CD1c-positive myeloid dendritic cell (primary cell): Measurements from ENCODE around the gene ZMYND11.
"Not testable (repeated sequence)": the region's sequence is repeated elsewhere in the genome, so short reads cannot be mapped to it uniquely, and the experiment has no call there.

Experiments
- DNase-seq: peaks from one replicate; pipeline ENCODE4 v3.0.0-alpha.2; 2016; ENCODE audit errors: extremely low spot score

ZMYND11 gene

GRCh38 chr10:244227-244626 is 109.0 kb downstream of the ZMYND11 start:
- no peak for DNase-seq

GRCh38 chr10:246431-246830 is 111.2 kb downstream of the ZMYND11 start:
- DNase-seq = no peak

DNA sequence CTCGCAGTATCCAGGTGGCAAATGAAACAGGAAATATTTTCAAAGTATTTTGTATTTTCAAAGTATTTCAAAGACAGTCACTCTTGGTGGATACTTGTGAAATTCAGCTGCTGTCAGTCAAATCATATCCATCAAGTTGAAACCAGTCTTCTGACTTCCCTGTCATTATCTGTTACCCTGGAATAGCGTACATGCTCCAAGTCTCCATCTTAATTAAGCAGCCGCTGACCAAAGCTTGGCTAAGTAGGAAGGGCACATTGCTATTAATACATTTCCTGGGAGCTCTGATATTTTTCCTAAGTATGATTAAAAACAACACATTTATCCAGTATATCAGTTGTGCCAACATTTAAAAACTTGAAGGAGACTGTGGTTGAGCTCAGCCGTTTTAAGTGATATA is 112.2 kb downstream of the ZMYND11 start:
- no peak for DNase-seq

DNA sequence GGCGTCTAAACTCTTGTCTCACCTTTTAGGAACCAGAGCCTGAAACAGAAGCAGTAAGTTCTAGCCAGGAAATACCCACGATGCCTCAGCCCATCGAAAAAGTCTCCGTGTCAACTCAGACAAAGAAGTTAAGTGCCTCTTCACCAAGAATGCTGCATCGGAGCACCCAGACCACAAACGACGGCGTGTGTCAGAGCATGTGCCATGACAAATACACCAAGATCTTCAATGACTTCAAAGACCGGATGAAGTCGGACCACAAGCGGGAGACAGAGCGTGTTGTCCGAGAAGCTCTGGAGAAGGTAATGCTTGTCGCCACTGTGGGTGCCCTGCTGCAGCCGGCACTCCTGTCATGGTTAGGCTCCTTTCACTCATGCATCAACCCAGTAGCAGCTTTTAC is 113.1 kb downstream of the ZMYND11 start:
- no peak for DNase-seq

DNA sequence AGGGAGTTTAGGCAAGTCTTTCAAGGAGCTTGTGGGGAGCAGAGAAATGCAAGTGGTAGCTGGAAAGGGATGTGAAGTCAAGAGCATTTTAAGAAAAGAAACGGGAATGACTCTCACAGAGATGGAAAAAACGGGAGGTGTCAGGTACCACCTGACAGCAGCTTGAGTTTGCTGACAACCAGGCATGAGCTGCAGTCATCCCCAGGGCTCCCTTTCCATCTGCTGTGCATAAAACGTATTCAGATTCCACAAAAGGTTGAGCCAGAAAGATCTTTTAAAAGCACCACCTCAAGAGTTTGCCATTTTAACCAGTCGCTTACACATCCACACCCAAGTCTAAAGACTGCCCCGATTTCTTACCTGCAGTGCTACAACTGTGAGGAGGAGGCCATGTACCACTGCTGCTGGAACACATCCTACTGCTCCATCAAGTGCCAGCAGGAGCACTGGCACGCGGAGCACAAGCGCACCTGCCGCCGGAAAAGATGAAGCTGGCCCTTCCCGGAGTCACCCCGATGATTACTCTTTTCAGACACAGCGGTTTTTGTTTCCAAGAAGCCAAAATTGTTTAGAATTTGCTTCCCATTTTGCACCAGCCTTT is 116.8 kb downstream of the ZMYND11 start:
- DNase-seq = no peak

DNA sequence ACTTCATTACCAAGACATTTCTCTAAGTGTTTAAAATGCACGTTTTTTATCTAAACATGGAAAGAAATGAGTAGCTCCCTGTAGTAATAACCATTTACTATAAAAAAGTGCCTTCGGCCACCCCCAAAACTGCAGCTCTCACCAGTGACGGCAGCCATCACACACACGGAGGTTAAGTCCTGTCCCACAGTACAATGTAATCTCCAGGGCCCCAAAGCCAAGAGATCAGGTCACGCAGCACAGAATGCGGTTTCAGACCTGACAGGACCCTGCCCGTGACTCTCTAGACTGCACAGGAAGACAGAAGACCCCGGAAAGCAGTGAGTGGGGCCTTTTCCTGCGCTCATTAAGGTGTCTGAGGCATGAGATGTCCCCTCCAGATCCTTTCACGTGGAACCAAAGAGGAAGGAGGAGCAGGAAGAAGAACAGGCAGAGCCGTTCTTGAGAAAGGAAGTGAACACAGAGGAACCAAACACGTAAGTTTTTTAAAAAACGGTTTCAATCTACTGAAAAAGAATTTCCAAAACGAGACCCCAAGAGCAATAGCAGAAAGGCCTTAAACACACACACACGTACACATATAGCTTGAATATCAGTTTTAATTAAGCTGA is 125.7 kb downstream of the ZMYND11 start:
- DNase-seq = no peak

DNA sequence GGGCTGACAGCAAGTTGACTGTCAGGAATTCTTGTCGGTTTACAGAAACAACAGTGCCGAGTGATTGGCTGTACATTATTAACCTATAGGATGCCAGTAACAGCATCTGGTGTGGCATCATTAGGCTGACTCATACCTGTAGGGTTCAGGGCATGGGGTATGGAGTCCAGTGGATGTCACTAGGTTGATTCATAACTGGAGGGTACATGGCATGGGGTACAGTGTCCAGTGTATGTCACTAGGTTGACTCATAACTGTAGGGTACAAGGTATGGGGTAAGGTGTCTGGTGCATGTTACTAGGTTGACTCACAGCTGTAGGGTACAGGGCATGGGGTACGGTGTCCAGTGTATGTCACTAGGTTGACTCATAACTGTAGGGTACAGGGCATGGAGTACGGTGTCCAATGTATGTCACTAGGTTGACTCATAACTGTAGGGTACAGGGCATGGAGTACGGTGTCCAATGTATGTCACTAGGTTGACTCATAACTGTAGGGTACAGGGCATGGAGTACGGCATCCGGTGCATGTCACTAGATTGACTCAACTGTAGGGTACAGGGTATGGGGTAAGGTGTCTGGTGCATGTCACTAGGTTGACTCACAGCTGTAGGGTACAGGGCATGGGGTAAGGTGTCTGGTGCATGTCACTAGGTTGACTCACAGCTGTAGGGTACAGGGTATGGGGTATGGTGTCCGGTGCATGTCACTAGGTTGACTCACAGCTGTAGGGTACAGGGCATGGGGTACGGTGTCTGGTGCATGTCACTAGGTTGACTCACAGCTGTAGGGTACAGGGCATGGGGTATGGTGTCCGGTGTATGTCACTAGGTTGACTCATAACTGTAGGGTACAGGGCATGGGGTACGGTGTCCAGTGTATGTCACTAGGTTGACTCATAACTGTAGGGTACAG is 129.2 kb downstream of the ZMYND11 start:
- DNase-seq = not testable (repeated sequence)

- DNase-seq = not testable (repeated sequence)
Measured at GRCh38 chr10:265074-265440, 129.8 kb downstream of the ZMYND11 start.

DNA sequence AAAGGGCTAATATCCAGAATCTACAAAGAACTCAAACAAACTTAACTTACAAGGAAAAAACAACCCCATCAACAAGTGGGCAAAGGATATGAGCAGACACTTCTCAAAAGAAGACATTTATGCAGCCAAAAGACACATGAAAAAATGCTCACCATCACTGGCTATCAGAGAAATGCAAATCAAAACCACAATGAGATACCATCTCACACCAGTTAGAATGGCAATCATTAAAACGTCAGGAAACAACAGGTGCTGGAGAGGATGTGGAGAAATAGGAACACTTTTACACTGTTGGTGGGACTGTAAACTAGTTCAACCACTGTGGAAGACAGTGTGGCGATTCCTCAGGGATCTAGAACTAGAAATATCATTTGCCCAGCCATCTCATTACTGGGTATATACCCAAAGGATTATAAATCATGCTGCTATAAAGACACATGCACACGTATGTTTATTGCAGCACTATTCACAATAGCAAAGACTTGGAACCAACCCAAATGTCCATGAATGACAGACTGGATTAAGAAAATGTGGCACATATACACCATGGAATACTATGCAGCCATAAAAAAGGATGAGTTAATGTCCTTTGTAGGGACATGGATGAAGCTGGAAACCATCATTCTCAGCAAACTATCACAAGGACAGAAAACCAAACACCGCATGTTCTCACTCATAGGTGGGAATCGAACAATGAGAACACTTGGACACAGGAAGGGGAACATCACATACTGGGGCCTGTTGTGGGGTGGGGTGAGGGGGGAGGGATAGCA is 130.7 kb downstream of the ZMYND11 start:
- not testable (repeated sequence) for DNase-seq

GRCh38 chr10:266974-267425 is 131.7 kb downstream of the ZMYND11 start:
- no peak for DNase-seq

GRCh38 chr10:267705-268104 is 132.4 kb downstream of the ZMYND11 start:
- no peak for DNase-seq

GRCh38 chr10:269440-270074 is 134.3 kb downstream of the ZMYND11 start:
- no peak for DNase-seq

GRCh38 chr10:271201-271600 is 135.9 kb downstream of the ZMYND11 start:
- no peak for DNase-seq

GRCh38 chr10:271722-272121 is 136.5 kb downstream of the ZMYND11 start:
- no peak for DNase-seq

- DNase-seq = no peak
Measured at GRCh38 chr10:273088-273487, 137.8 kb downstream of the ZMYND11 start.

DNA sequence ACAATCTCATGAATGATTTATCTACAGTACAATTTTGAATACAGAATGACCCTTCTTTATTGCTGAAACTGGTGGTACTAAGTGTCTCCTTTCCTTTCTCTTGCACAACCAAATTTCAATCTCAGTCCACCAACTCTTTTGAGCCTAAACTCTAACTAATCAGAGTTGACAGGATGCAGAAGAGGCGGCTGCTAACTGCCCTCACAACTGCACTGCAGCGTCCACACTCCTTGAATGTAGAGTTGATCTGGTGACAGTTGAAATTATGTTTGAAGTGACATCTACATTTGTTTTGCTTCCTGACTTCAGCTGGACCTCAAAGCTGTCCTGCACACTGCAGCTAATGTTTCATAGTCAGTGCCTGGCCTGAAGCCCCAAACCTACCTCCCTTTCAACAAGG is 139.6 kb downstream of the ZMYND11 start:
- no peak for DNase-seq

GRCh38 chr10:275680-276079 is 140.4 kb downstream of the ZMYND11 start:
- DNase-seq = no peak

- DNase-seq = no peak
Measured at GRCh38 chr10:277963-278362, 142.7 kb downstream of the ZMYND11 start.

- DNase-seq = no peak
Measured at GRCh38 chr10:278707-279106, 143.5 kb downstream of the ZMYND11 start.

GRCh38 chr10:279232-279631 is 144.0 kb downstream of the ZMYND11 start:
- DNase-seq = no peak

GRCh38 chr10:279655-280054 is 144.4 kb downstream of the ZMYND11 start:
- DNase-seq = no peak
